Ishikawa (cell line): ENCODE measurements around the gene CACNA1C.

ENCODE experiments used
- CEBPB ChIP-seq: IDR thresholded peaks from 2 replicates; pipeline ENCODE4 v1.6.1; 2012
- TAF1 ChIP-seq: IDR thresholded peaks from 2 replicates; pipeline ENCODE4 v1.6.1; 2012; ENCODE audit warnings: low read depth, mild to moderate bottlenecking

DNA sequence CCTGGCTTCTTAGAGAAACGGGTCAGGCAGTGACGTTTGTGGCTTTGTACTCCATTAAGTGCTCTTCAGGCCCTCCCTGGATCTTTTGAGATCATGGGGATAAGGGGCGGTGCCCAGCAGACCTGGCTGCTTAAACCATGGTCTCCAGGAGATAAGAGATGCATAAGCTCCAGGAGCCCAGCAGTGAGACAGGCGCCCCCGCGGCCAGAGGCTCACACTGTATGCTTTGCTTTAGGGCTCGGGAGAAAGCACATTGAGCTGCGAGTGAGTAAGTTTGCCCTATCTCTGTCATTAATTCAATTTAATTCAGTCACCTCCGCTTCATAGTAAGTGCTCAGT lies 359.5 kb downstream of the CACNA1C start:
- TF ChIP-seq TAF1 (no peak), CEBPB (no peak)
